Epithelial cell of proximal tubule (primary cell): ENCODE results near the gene NPHS1. TPM values are rescaled to one million over a fixed set of nuclear protein-coding genes. Genes with fewer than 3 reads are reported as not detected.

Source experiments
- DNase-seq: peaks from one replicate; pipeline ENCODE4 v3.0.0-alpha.2; 2011; ENCODE audit warnings: low read depth
- H3K4me3 ChIP-seq: 2 replicates; pipeline ENCODE4 v1.5.1; 2011; ENCODE audit warnings: low read depth, mild to moderate bottlenecking, low read length
- total RNA-seq: library from RNA; depleted of rRNA; stranded (reverse); fragments of >200 nt; gene quantifications from 2 replicates; pipeline ENCODE4 v1.2.3, GENCODE V29; 2015
- TF ChIP-seq, protein P1 (sequence below): conservative IDR thresholded peaks from 2 replicates; pipeline ENCODE4 v1.5.1; 2012; ENCODE audit warnings: low read depth, mild to moderate bottlenecking, low read length

Gene NPHS1
- total RNA-seq, 1 donor from 2014 or later: not detected

DNA sequence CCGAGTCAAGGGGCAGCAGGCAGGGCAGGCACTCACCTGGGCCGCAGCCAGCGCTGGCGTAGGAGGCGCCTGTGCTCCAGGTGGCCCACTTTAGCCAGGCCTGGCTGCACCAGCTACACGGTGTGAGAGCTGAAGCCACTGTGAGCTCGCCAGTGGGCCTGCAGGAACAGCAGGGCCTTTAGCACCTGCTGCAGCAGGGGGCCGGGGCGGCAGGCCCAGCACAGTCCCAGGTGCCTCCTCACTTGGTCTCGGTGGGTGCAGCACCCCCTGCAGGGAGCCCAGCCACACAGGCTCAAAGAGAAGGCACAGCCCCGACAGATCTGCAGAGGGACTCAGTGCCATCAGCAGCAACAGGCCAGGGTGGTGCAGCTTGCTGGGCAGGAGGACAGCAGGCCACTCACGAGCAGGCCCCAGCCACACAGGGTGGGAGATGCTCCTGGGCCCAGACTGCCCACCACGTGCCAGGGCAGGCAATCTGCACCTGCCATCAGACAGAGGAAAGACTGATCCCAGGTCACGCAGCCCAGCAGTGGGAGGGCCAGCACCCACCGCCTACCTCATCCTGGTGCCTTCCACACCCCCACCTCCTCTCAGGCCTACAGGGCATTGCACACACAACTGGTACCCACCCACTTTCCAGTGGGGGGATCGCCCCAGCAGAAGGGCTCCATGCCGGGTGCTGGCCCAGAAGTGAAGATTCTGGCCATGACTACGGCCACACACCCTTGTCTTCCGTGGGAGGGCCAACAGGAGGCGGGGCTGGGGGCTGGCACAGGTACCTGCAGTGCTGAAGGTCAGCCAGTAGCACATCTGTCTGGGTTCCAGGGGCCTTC lies 61.1 kb downstream of the NPHS1 start:
- DNase-seq: no peak
- no peak overlapping the region for H3K4me3 ChIP-seq
- TF ChIP-seq, protein P1, sequence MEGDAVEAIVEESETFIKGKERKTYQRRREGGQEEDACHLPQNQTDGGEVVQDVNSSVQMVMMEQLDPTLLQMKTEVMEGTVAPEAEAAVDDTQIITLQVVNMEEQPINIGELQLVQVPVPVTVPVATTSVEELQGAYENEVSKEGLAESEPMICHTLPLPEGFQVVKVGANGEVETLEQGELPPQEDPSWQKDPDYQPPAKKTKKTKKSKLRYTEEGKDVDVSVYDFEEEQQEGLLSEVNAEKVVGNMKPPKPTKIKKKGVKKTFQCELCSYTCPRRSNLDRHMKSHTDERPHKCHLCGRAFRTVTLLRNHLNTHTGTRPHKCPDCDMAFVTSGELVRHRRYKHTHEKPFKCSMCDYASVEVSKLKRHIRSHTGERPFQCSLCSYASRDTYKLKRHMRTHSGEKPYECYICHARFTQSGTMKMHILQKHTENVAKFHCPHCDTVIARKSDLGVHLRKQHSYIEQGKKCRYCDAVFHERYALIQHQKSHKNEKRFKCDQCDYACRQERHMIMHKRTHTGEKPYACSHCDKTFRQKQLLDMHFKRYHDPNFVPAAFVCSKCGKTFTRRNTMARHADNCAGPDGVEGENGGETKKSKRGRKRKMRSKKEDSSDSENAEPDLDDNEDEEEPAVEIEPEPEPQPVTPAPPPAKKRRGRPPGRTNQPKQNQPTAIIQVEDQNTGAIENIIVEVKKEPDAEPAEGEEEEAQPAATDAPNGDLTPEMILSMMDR: peak; percentile 31

- no peak for DNase-seq
- no peak overlapping the region for H3K4me3 ChIP-seq
- TF ChIP-seq, protein P1: no peak
Observed at GRCh38 chr19:35789978-35790944, 62.0 kb downstream of the NPHS1 start.

GRCh38 chr19:35789195-35789977 lies 62.9 kb downstream of the NPHS1 start:
- H3K4me3 ChIP-seq: no peak overlapping the region
- DNase-seq: no peak
- TF ChIP-seq, protein P1: no peak

GRCh38 chr19:35788205-35788960 lies 63.9 kb downstream of the NPHS1 start:
- no peak for DNase-seq
- H3K4me3 ChIP-seq: no peak overlapping the region
- TF ChIP-seq, protein P1: no peak

DNA sequence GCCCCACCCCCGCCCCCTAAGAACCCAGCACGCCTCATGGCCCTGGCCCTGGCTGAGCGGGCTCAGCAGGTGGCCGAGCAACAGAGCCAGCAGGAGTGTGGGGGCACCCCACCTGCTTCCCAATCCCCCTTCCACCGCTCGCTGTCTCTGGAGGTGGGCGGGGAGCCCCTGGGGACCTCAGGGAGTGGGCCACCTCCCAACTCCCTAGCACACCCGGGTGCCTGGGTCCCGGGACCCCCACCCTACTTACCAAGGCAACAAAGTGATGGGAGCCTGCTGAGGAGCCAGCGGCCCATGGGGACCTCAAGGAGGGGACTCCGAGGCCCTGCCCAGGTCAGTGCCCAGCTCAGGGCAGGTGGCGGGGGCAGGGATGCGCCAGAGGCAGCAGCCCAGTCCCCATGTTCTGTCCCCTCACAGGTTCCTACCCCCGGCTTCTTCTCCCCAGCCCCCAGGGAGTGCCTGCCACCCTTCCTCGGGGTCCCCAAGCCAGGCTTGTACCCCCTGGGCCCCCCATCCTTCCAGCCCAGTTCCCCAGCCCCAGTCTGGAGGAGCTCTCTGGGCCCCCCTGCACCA lies 65.0 kb downstream of the NPHS1 start:
- no peak for DNase-seq
- TF ChIP-seq, protein P1: no peak
- H3K4me3 ChIP-seq: no peak overlapping the region
